Glomerular visceral epithelial cell (primary cell): Measurements from ENCODE around the gene SLC17A7.
A peak's percentile ranks its signal among the peaks of the same experiment; 100 is the strongest.
"Not testable (repeated sequence)": the region's sequence is repeated elsewhere in the genome, so short reads cannot be mapped to it uniquely, and the experiment has no call there.

ENCODE experiments used
- DNase-seq: peaks from one replicate; pipeline ENCODE4 v3.0.0-alpha.2; 2016; ENCODE audit errors: extremely low spot score

SLC17A7 gene

DNA sequence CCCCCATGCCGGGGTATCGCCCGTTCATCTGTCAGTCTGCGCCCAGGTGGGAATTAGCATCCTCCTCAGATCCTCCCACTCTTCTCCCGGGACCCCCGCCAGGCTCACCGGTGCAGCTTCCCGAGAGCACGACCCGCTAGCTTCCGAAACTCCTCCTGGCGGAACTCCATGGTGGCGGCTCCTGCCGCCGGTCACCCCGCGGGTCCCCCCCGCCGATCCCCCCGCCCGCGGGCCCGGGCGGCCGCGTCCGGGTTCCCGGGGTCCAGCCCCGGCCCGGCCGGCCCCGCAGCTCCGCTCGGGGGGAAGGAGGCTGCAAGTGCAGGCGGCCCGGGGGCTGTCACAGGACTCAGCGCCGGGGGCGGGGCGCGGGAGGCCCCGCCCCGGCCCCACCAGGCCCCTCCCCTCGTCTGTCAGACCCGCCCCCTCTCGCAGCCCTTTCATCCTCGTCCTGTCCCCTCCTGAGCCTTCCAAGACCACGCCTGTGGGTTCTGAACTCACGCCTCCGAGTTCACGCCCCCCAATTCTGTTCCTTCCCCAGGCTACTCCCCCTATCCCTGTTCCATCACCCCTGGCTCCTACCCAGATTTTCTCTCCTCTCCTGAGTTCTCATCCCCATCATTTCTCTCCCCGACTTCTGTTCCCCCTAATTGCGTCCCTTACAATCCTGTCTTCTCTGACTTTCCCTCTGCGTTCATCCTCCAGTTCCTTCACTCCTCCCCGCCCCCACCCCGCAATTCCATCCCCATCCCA lies at the start of gene SLC17A7:
Gene SLC17A7 (minus strand): TSS at position 318 of the 750 bp plus-strand sequence. CDS start 148 bp downstream, at position 170.
- DNase-seq: peak; percentile 12

DNA sequence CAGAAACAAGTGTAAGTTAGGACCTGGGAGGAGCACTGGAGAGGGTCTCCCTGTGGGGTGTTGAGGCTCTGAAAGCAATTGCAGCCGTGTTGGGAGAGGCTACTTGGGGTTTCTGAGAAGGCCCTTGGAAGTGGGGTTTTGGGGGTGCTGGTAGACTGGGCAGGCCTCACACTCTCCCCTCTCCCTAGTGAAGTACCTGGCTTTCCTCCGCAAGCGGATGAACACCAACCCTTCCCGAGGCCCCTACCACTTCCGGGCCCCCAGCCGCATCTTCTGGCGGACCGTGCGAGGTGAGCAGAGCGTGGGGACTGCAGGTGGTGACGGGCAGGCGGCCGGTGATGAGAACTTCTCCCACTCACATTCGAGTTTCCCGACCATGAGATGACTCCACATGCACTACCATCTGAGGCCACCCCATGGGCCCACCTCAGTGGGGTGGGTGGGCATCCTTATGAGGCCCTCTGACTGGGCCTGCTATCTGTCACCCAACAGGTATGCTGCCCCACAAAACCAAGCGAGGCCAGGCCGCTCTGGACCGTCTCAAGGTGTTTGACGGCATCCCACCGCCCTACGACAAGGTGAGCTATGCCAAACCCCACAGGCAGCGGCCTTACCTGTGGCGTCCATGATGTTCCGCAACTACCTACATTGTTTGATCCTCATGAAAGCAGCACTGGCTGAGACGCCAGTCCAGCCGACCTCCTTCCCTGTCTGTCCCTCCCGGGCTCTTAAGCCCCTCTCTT lies 49.1 kb upstream of the SLC17A7 start:
- DNase-seq: no peak

DNA sequence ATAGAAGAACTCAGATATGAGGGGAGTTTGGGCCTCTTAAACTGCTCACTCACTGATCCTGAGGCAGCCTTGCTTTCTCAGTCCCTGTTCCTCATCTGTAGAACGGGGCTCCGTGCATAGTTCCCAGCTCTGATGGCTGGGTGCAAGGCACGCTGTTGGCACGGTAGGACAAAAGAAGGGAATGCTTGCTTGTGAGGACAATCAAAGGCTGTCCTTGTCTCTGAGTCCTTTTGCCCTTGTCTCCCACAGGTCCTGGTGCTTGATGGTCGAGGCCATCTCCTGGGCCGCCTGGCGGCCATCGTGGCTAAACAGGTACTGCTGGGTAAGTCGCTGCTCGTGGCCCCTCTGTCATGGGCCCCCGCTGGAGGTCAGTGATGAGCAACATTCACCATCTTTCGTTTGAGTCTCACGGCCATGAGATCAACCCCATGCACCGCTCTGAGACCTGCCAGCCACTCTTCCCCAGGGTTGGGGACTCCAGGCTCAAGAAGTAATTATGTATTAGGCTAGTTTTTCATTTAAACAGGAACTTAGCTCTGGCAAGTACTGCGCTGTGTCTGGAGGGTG lies 48.4 kb upstream of the SLC17A7 start:
- no peak for DNase-seq

DNA sequence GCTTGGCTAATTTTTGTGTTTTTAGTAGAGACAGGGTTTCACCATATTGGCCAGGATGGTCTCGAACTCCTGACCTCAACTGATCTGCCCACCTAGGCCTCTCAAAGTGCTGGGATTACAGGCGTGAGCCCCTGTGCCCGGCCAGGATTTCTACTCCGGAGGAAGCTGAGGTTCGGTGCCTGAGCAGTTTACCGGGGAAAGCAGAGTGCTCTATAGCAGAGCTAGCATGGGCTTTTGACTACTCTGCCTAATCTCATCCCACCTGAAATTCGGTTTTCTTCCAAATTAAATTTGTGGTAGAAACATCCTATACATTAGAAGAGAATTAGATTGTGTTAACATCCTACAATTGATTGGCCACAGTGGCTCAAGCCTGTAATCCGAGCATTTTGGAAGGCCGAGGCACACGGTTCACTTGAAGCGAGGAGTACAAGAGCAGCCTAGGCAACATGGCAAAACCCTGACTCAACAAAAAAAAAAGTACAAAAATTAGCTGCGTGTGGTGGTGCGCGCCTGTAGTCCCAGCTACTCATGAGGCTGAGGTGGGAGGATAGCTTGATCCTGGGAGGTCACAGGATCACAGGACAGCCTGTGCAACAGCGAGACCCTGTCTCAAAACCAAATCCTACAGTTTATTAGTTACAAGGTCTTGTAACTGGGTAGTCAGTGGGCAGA lies 47.7 kb upstream of the SLC17A7 start:
- DNase-seq: no peak

DNA sequence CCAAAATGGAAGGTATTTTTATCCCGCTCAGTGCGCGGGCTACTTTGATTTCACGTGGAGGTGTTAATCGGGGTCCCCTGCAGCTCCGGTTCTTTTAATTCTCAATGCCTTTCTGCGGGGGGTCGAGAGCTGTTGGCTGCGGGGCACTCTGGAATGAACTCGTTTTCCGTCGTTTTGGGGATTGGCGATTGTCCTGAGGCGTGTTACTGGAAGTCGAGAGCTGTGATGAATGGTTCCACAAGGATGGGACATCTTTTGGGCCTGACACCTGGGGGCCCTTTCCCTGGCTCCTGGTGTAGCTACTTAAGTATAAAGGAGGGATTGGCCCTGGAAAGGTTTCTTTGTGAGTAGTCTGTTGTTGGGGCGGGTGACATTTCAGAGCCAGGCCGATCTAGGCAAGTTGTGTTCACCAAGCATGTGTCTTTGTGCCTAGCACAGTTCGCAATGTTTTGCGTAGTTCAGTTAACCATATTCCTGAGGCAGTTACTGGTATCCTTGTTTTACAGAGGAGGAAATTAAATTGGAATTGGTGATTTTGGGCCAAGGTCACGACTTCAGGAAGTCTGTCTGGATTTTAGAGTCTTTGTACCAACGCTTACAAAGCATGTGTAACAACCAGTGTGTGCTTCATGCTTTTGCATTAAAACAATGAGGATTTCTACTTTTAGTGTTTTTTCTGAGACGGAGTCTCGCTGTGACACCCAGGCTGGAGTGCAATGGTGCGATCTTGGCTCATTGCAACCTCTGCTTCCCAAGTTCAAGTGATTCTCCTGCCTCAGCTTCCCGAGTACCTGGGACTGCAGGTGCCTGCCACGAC lies 46.9 kb upstream of the SLC17A7 start:
- no peak for DNase-seq

DNA sequence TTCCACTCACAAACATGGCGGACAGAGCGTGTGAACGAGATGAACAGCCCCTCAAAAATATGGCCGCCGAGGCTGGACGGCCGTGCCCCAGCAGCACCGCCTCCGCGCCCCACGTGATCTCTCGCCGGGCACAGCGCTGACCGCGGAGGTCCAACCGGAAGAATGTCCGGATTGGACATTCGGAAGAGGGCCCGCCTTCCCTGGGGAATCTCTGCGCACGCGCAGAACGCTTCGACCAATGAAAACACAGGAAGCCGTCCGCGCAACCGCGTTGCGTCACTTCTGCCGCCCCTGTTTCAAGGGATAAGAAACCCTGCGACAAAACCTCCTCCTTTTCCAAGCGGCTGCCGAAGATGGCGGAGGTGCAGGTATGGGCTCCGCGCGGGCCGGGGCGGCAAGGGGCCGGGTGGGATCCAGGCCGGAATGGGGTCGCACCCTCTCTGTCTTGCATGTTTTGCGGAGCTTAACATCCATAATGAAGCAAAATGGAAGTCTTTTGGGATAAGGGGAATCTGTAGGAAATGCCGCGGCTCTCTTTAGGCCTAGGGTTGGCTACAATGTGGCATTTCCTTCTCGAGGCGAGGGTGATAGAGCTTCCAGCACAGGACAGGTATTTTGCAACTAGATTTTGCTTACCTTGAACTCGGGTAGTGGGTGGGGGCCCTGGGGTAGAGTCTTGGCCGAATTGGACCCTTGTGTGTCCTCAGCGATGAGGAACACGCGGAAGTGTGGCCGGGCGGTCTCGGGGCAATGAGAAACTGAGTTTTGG lies 46.1 kb upstream of the SLC17A7 start, which contains the start of gene RPL13A:
Gene RPL13A (plus strand): TSS at position 332 of the 769 bp plus-strand sequence. CDS start 22 bp downstream, at position 354.
- DNase-seq: peak; percentile 100

DNA sequence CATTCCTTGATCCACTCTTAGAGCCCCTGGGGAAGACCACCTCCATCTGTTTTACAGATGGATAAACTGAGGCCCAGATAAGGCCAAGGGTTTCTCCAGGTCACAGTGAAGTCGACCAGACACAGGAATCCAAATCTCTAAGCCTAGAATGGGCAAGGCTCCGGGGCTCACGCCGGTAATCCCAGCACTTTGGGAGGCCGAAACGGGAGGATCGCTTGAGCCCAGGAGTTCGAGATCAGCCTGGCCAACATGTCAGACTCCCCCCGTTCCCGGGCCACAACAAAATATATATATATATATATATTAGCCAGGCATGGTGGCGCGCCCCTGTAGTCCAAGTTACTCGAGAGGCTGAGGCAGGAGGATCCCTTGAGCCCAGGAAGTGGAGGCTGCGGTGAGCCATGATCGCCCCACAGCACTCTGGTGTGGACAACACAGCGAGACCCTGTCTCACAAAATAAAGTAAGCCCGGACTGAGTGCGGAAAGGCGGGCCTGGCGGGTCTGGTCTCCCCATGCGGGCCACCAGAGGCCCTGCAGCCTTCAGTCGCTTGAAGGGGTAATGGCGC lies 45.5 kb upstream of the SLC17A7 start:
- no peak for DNase-seq

DNA sequence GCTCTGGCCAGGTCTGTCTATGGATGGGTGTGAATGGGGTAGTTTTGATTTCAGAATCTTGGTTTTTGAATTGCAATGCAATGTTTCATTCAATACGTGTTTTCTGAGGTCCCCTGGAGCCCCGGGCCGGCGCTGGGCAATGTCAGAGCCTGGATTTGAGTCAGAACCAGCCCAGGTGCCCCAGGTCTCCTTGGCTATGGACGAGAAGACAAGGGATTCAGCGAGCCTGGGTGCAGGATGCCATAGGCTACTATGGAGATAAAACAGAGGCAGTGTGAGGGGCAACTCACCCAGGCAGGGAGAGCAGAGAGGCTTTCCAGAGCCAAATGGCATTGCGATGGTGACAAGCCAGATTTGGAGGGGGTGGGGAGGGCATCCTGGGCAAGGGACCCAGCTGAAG lies 44.9 kb upstream of the SLC17A7 start:
- no peak for DNase-seq

DNA sequence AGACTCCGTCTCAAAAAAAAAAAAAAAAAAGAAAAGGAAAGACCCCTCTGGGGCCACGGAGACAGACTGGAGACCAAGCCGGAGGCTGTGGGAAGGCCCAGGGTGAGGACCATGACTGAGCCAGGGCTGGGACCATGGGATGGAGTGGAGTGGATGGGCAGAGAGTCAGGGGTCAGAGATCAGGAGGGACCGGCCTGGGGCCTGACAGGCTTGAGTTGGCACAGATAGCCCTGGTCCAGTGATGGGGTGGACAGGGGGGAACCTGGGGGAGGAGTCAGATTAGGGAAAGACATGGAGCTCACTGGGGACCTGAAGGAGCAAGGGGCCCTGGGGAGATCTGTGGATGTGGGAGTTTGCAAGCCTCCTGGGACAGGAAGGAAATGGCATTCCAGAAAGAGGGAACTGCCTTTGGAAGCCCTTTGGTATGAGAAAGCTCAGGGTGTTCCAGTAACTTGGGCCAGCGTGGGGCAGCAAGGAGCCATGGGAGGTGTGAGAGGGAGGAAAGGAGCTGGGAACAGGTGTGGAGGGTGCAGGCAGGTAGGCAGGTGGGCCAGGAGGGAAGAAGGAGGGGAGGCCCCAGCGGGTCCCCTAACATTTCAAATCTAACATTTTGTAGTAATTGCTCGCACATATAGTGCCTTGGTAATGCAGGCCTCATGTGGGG lies 39.8 kb upstream of the SLC17A7 start:
- no peak for DNase-seq

DNA sequence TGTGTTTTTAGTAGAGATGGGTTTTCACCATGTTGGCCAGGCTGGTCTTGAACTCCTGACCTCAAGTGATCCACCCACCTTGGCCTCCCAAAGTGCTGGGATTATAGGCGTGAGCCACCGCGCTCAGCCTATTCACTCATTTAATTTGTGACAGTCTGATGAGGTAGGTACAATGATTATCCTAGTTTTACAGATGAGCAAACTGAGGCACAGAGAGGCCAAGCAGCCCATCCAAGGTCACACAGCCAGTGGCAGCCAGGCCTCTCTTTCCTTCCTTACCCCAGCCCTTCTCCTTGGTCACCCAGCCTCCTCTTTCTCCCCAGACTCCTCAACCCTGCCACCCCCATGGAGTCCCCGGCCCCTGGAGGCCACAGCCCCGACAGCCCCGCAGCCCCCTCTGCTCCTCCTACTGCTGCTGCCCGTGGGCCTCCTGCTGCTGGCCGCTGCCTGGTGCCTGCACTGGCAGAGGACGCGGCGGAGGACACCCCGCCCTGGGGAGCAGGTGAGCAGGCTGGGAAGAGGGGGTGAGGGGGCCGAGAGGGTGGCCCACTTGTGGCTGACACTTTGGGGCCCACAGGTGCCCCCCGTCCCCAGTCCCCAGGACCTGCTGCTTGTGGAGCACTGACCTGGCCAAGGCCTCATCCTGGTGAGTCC lies 38.8 kb upstream of the SLC17A7 start:
- no peak for DNase-seq

DNA sequence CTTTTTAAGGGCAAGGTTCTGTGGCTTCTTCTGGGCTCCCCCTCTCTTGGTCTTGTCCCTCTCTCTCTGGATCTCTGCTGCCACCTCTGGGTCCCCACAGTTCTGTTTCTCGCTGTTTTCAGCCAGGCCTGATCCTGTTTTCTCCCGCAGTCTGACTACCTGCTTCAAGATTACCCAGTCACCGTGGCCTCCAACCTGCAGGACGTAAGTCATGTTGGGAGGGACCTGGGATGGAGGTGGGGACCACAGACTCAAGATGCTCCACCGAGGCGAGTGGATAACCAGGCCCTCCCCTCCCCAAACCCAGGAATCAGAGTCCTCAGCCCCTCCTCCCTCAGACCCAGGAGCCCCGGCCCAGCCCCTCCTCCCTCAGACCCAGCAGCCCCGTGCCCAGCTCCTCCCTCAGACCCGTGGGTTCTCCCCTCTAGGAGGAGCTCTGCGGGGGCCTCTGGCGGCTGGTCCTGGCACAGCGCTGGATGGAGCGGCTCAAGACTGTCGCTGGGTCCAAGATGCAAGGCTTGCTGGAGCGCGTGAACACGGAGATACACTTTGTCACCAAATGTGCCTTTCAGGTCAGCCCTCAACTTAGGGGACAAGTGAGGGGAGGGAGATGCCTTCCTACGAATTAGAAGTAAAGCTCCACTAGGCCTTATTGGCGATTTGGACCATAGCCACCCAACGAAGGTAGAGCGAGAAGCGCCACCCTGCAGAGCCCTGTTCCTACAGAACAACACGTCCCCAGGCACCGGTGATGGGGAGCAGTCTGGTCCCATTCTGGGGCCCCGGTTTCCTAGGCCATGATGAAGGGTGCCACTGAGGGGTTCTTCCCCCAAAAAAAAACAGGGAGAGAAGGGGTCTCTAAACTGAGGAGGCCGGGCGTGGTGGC lies 34.9 kb upstream of the SLC17A7 start:
- no peak for DNase-seq

DNA sequence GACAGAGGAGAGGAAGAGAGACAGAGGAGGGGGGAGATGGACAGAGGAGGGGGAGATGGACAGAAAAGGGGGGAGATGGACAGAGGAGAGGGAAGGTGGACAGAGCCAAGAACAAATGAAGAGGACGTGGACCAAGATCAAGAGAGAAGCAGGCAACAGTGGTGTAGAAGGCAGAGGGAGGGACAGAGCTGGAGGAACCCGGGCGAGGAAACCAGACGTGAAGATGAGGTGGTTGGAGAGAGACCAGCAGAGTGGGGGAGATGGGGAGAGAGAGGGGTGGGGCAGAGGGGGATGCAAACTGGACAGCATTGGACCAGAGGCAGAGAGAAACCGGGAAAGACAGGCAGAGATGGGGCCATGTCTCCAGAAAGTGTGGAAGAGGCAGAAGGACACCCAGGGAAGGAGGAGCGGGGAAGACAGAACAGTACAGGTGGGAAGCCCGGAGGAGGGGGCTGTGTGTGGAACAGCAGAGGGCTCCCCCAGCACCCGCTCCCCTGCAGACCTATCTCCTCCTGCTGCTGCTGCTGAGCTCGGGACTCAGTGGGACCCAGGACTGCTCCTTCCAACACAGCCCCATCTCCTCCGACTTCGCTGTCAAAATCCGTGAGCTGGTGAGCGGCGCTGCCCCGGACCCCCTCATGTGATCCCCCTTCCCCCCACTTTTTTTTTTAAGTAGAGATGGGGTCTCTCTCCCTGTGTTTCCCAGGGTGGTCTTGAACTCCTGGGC lies 34.0 kb upstream of the SLC17A7 start:
- DNase-seq: no peak

DNA sequence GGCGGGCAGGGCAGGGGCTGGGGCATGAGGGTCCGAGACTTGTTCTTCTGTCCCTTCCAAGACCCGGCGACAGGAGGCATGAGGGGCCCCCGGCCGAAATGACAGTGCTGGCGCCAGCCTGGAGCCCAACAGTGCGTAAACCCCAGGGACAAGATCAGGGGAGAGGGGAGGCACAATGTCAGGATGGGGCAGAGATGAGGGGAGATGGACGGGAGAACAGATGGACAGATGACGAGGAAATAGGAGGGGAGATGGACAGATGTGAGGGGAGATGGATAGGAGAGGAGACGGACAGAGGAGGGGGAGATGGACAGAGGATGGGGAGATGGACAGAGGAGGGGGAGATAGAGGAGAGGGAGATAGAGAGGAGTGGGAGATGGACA lies 33.2 kb upstream of the SLC17A7 start:
- DNase-seq: no peak

DNA sequence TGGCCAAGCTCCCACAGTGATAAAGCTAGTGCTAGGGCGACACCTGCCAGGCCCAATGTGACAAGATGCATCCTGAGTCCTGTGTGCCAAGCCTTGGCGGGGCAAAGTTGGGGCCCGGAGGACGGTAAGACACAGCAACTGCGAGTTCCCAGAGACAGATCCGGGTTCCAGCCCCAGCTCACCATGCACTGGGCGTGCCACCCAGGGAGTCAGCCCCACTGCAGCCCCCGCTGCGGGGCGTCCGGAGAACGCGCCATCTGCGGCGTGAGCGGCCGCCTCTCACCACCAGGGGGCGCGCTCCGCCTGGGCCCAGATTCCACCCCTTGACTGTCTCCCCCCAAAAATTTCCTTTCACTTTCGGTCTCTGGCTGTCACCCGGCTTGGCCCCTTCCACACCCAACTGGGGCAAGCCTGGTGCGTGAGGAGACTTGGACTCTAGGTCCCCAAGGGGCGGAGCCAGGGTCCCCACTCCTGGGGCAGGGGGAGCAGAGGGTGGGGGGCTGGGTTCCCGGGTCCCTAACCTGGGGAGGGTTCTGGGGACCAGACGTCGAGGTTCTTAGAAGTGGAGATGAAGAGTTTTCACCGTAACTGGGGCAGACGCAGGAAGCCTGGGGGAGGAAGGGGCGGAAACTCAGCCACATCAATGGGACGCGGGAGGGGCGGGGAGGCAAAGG lies 32.7 kb upstream of the SLC17A7 start, which contains the start of gene FLT3LG:
Gene FLT3LG (plus strand): TSS at position 348 of the 674 bp plus-strand sequence. CDS start 425 bp downstream, outside the sequence.
- peak; percentile 79 for DNase-seq

DNA sequence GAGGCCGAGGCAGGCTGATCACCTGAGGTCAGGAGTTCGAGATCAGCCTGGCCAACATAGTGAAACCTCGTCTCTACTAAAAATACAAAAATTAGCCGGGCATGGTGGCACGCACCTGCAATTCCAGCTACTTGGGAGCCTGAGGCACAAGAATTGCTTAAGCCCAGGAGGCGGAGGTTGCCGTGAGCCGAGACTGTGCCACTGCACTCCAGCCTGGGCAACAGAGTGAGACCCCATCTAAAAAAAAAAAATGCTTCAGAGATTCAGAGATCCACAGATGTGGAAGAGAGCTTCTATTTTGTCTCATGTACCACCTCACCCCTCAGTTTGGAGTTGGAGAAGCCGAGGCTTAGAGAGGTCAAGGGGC lies 32.2 kb upstream of the SLC17A7 start:
- not testable (repeated sequence) for DNase-seq

DNA sequence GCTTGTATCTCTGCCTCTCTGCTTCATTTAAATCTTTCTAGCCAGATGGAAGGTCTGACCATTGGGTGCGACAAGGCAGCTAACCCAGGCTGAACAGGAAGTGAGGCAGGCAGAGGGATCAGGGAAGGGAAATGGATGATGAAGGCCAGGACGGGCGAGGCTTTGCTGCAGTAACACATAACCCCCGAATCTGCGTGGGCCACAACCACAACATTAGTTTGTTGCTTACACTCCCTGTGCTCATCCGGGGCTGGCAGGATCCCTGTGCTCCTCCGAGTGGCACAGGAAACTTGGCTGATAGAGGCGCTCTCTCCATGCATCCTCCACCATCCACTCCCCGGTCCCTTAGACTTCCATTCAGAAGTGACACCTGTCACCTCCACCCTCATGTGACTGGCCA lies 31.6 kb upstream of the SLC17A7 start:
- DNase-seq: no peak

DNA sequence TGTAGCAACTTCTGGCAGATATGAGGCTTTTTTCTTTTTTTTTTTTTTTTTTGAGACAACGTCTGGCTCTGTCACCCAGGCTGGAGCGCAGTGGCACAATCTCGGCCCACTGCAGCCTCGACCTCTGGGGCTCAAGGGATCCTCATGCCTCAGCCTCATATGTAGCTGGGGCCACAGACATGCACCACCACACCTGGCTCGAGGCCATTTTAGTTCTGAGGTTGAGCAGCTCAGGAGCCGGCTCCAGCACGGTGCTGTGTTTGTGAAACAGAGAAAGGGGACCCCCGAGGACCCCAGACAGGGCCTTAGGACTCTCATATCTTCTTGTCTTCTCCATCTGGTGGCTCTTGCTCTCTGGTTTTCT lies 29.3 kb upstream of the SLC17A7 start:
- DNase-seq: no peak
